Aorta (tissue), 5 donors: ENCODE measurements around the gene NUB1. TPM values are rescaled to one million over a fixed set of nuclear protein-coding genes. Genes with fewer than 3 reads are reported as not detected.

Experiments used
- ATAC-seq: fragments of 200-7000 bp; cut with Tn5 transposase; one replicate; pipeline ENCODE4 v1.9.1; 2022; ENCODE audit warnings: moderate library complexity; ENCODE audit not compliant: low FRiP score
- DNase-seq, 2 donors: peaks; one replicate each; pipeline ENCODE4 v3.0.0-alpha.2; 2020
- H3K27ac ChIP-seq, 2 donors: one replicate each; pipeline ENCODE4 v1.5.1; 2013; ENCODE audit warnings: low read length in 2 of 2, mild to moderate bottlenecking in 2 of 2, moderate library complexity in 2 of 2, control low read depth in 1 of 2, inconsistent platforms in 1 of 2, low read depth in 1 of 2
- H3K27me3 ChIP-seq, 2 donors: one replicate each; pipeline ENCODE4 v1.6.1; 2013; ENCODE audit warnings: control low read depth in 1 of 2, low read length in 1 of 2, mild to moderate bottlenecking in 1 of 2, moderate library complexity in 1 of 2; ENCODE audit not compliant: insufficient read depth in 2 of 2, control insufficient read depth in 1 of 2
- H3K36me3 ChIP-seq, 2 donors: one replicate each; pipeline ENCODE4 v1.6.1; 2013; ENCODE audit warnings: control low read depth in 1 of 2, low read length in 1 of 2, mild to moderate bottlenecking in 1 of 2; ENCODE audit not compliant: insufficient read depth in 2 of 2, control insufficient read depth in 1 of 2
- H3K4me1 ChIP-seq, 2 donors: one replicate each; pipeline ENCODE4 v1.6.1; 2013; ENCODE audit warnings: low read length in 2 of 2, control low read depth in 1 of 2, mild to moderate bottlenecking in 1 of 2, moderate library complexity in 1 of 2; ENCODE audit not compliant: insufficient read depth in 2 of 2, control insufficient read depth in 1 of 2
- H3K4me3 ChIP-seq, 2 donors: one replicate each; pipeline ENCODE4 v1.5.1; 2013; ENCODE audit warnings: low read length in 2 of 2, control low read depth in 1 of 2, mild to moderate bottlenecking in 1 of 2
- H3K9me3 ChIP-seq: one replicate; pipeline ENCODE4 v1.6.1; 2013; ENCODE audit warnings: mild to moderate bottlenecking, low read length; ENCODE audit not compliant: control insufficient read depth
- WGBS, 2 donors: extraction: QIAGEN DNeasy Blood & Tissue Kit; methylation state at CpG; one replicate each; pipeline ENCODE4 v1.1.7; 2013; 5-methylcytosine and 5-hydroxymethylcytosine counted together
- intact Hi-C, 2 donors: fragments of 100-400 bp; cut with DNase I; formaldehyde crosslinking; loops; one replicate each; pipeline versions ENCODE4 v1.14.2 to v1.15.0; 2022
- polyA plus RNA-seq, 2 donors: library from polyadenylated mRNA; stranded (reverse); fragments of 200-250 nt; gene quantifications; one replicate each; pipeline ENCODE4 v1.2.3, GENCODE V29; 2013
- total RNA-seq, 2 donors: library from RNA; stranded (reverse); fragmentation: NEBNext Ultra II Directional; extraction: Animal tissue kit (Norgen Biotek cat#: 25700); gene quantifications; one replicate each; pipeline ENCODE4 v1.2.1, GENCODE V29; 2021
- donor health status: healthy with polysubstance abuse.
- donor health status: Bipolar disorder and iron deficiency.
- donor health status: DM: no; HTN: no; CAD: no.
- donor health status: DM: no; HTN: no; CAD: no.
- donor health status: DM: yes; HTN: yes; CAD: no.

The NUB1 gene
- total and polyA plus RNA-seq, 4 donors: 34.6 to 56.6 (median 41.8) TPM

- WGBS, 2 donors: 50 to 52% methylated on average over 9 of the region's 9 CpGs
- ATAC-seq: no peak
- no peak overlapping the region for H3K4me3 ChIP-seq
- no peaks in the 10 kb centered on the region for H3K4me1 ChIP-seq
- no peaks in the 10 kb centered on the region for H3K9me3 ChIP-seq
- no peaks in the 10 kb centered on the region for H3K36me3 ChIP-seq
- DNase-seq: no peak
- intact Hi-C loops: no loop called here
- H3K27ac ChIP-seq: no peak overlapping the region
- H3K27me3 ChIP-seq: no peaks in the 10 kb centered on the region
Measured at GRCh38 chr7:151403764-151404163, 62.2 kb downstream of the NUB1 start.

- Histone ChIP-seq H3K27me3 (no peaks in the 10 kb centered on the region), H3K9me3 (no peaks in the 10 kb centered on the region), H3K27ac (no peak overlapping the region), H3K4me3 (no peak overlapping the region), H3K36me3 (no peaks in the 10 kb centered on the region), H3K4me1 (no peaks in the 10 kb centered on the region)
- peak; percentile 47 for ATAC-seq
- peak in 1 of 2 donors; percentile 85 for DNase-seq
- intact Hi-C loops: no loop called here
- 51 to 59% methylated on average over 18 of the region's 18 CpGs for WGBS, 2 donors
Measured at GRCh38 chr7:151404216-151405011, 62.8 kb downstream of the NUB1 start.

- Histone ChIP-seq H3K27me3 (peaks cover 0 to under 1% of the 10 kb centered on the region in 2 donors), H3K36me3 (no peaks in the 10 kb centered on the region), H3K9me3 (no peaks in the 10 kb centered on the region), H3K27ac (no peak overlapping the region), H3K4me1 (no peaks in the 10 kb centered on the region), H3K4me3 (no peak overlapping the region)
- no peak for ATAC-seq
- no peak for DNase-seq
- 87 to 88% methylated on average over 9 of the region's 9 CpGs for WGBS, 2 donors
- intact Hi-C loops: no loop called here
Measured at GRCh38 chr7:151405056-151405455, 63.4 kb downstream of the NUB1 start.

GRCh38 chr7:151405588-151405987 lies 64.0 kb downstream of the NUB1 start:
- intact Hi-C loops: no loop called here
- WGBS, 2 donors: 94 to 97% methylated on average over 10 of the region's 10 CpGs

GRCh38 chr7:151406051-151406875 lies 64.7 kb downstream of the NUB1 start:
- no peaks in the 10 kb centered on the region for H3K9me3 ChIP-seq
- no peaks in the 10 kb centered on the region for H3K4me1 ChIP-seq
- no peak overlapping the region for H3K27ac ChIP-seq
- no peak for ATAC-seq
- intact Hi-C loops: no loop called here
- DNase-seq: no peak
- H3K36me3 ChIP-seq: no peaks in the 10 kb centered on the region
- peaks cover 0 to 2% of the 10 kb centered on the region in 2 donors for H3K27me3 ChIP-seq
- 94% methylated on average over 24 of the region's 24 CpGs for WGBS, 2 donors
- no peak overlapping the region for H3K4me3 ChIP-seq

More at GRCh38 chr7:151405588-151405987, 64.0 kb downstream of the NUB1 start:
- Histone ChIP-seq H3K27ac (no peak overlapping the region), H3K4me1 (no peaks in the 10 kb centered on the region), H3K4me3 (no peak overlapping the region), H3K27me3 (peaks cover 0 to 2% of the 10 kb centered on the region in 2 donors), H3K36me3 (no peaks in the 10 kb centered on the region), H3K9me3 (no peaks in the 10 kb centered on the region)
- ATAC-seq: no peak
- DNase-seq: no peak

GRCh38 chr7:151406886-151407583 lies 65.4 kb downstream of the NUB1 start:
- Histone ChIP-seq H3K36me3 (no peaks in the 10 kb centered on the region), H3K4me1 (no peaks in the 10 kb centered on the region), H3K27ac (no peak overlapping the region), H3K4me3 (no peak overlapping the region), H3K27me3 (peaks cover 0 to 2% of the 10 kb centered on the region in 2 donors), H3K9me3 (no peaks in the 10 kb centered on the region)
- intact Hi-C loops: no loop called here
- ATAC-seq: no peak
- 93 to 96% methylated on average over 9 of the region's 9 CpGs for WGBS, 2 donors
- no peak for DNase-seq

GRCh38 chr7:151408498-151408838 lies 66.9 kb downstream of the NUB1 start:
- no peak overlapping the region for H3K27ac ChIP-seq
- WGBS, 2 donors: 87 to 91% methylated on average over 7 of the region's 7 CpGs
- H3K27me3 ChIP-seq: peaks cover 0 to 2% of the 10 kb centered on the region in 2 donors
- H3K4me1 ChIP-seq: no peaks in the 10 kb centered on the region
- no peaks in the 10 kb centered on the region for H3K9me3 ChIP-seq
- ATAC-seq: no peak
- no peak overlapping the region for H3K4me3 ChIP-seq
- DNase-seq: no peak
- H3K36me3 ChIP-seq: no peaks in the 10 kb centered on the region
- intact Hi-C loops: no loop called here

GRCh38 chr7:151408839-151409666 lies 67.4 kb downstream of the NUB1 start:
- intact Hi-C loops: no loop called here
- DNase-seq (no peak), ATAC-seq (no peak)
- Histone ChIP-seq H3K9me3 (no peaks in the 10 kb centered on the region), H3K4me3 (no peak overlapping the region), H3K27ac (no peak overlapping the region), H3K27me3 (peaks cover 0 to 2% of the 10 kb centered on the region in 2 donors), H3K4me1 (no peaks in the 10 kb centered on the region), H3K36me3 (no peaks in the 10 kb centered on the region)
- 27 to 29% methylated on average over 48 to 61 of the region's 61 CpGs for WGBS, 2 donors
